NT2/D1 (cell line): ENCODE results near the gene DAPK2.

ENCODE experiments used
- SUZ12 ChIP-seq: IDR thresholded peaks from 2 replicates; pipeline ENCODE4 v1.6.1; 2011; ENCODE audit not compliant: insufficient read length, insufficient read depth; ENCODE audit errors: extremely low read depth
- YY1 ChIP-seq: IDR thresholded peaks from 2 replicates; pipeline ENCODE4 v1.6.1; 2011; ENCODE audit not compliant: insufficient read length, insufficient read depth

DNA sequence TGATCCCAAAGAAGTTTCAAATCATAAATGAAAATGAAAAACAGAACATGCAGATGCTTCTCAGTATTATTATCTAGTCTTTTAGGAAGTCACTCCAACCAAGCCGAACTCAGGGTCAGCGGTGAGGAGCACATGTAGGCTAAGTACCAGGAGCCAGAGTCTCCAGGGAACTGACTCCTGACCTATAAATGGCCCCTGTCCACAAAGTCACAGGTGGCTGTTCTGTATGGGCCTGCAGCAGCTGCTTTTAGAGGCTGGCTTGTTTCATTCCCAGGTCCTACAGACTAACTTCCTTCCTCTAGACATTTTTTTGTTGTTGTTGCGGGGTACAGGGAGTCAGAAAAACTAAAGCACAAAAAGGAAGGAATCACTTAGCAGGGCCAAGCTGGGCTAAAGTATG, 54.6 kb downstream of the DAPK2 start:
- TF ChIP-seq SUZ12 (no peak), YY1 (no peak)
